MCF 10A (cell line): ENCODE measurements around the gene LZTS3. TPM values are rescaled to one million over a fixed set of nuclear protein-coding genes. Genes with fewer than 3 reads are reported as not detected.
A peak's percentile ranks its signal among the peaks of the same experiment; 100 is the strongest.
"Not testable (repeated sequence)": the region's sequence is repeated elsewhere in the genome, so short reads cannot be mapped to it uniquely, and the experiment has no call there.

Experiments used
- BruUV-seq: library from RNA; stranded (reverse); fragments of 400-500 nt; replicated peaks from 2 replicates; lab custom pipeline; 2021; lab: Mats Ljungman, UMichigan
- CTCF ChIA-PET: fragments of 300-600 bp; sonication (Branson Sonifier 250); formaldehyde crosslinking; extraction: SDS; loops from one replicate; lab custom pipeline; 2021; ENCODE audit warnings: antibody characterized with exemption, inconsistent platforms; lab: Yijun Ruan, JAX
- POLR2A ChIA-PET: fragments of 300-600, 350-650 bp; sonication (Branson Sonifier 250); formaldehyde crosslinking; extraction: SDS; loops from one replicate; lab custom pipeline; 2020; ENCODE audit warnings: antibody characterized with exemption, inconsistent platforms; lab: Yijun Ruan, JAX
- DNase-seq: peaks from one replicate; pipeline ENCODE4 v3.0.0-alpha.2; 2018; ENCODE audit not compliant: unreplicated experiment
- H3K27ac Mint-ChIP-seq: one replicate; pipeline ENCODE4 v1.8.0; 2022; ENCODE audit warnings: mild to moderate bottlenecking, low read depth, mixed read lengths; ENCODE audit not compliant: unreplicated experiment
- H3K27me3 Mint-ChIP-seq: one replicate; pipeline ENCODE4 v1.8.0; 2022; ENCODE audit warnings: mixed read lengths; ENCODE audit not compliant: insufficient read depth, unreplicated experiment
- H3K36me3 Mint-ChIP-seq: one replicate; pipeline ENCODE4 v1.8.0; 2022; ENCODE audit warnings: mild to moderate bottlenecking, moderate library complexity, mixed read lengths; ENCODE audit not compliant: insufficient read depth, unreplicated experiment
- H3K4me1 Mint-ChIP-seq: one replicate; pipeline ENCODE4 v1.8.0; 2022; ENCODE audit warnings: mixed read lengths; ENCODE audit not compliant: insufficient read depth, unreplicated experiment
- H3K4me3 Mint-ChIP-seq: one replicate; pipeline ENCODE4 v1.8.0; 2022; ENCODE audit warnings: mild to moderate bottlenecking, moderate library complexity, mixed read lengths; ENCODE audit not compliant: unreplicated experiment
- H3K9me3 Mint-ChIP-seq: one replicate; pipeline ENCODE4 v1.8.0; 2022; ENCODE audit warnings: mixed read lengths; ENCODE audit not compliant: unreplicated experiment
- intact Hi-C: fragments of 100-400 bp; cut with micrococcal nuclease; formaldehyde crosslinking; loops from 2 replicates; pipeline ENCODE4 v1.14.1; 2022
- total RNA-seq: library from RNA; stranded (reverse); gene quantifications from 2 replicates; pipeline ENCODE4 v1.2.3, GENCODE V29; 2022
- TF ChIP-seq, protein P1 (sequence below): fragments of 200-600 bp; IDR thresholded peaks from one replicate; pipeline ENCODE4 v1.8.0; 2022; ENCODE audit warnings: antibody characterized with exemption, mild to moderate bottlenecking; ENCODE audit not compliant: unreplicated experiment

LZTS3 gene
- total RNA-seq, 1 experiment from 2014 or later = 5.3 TPM

DNA sequence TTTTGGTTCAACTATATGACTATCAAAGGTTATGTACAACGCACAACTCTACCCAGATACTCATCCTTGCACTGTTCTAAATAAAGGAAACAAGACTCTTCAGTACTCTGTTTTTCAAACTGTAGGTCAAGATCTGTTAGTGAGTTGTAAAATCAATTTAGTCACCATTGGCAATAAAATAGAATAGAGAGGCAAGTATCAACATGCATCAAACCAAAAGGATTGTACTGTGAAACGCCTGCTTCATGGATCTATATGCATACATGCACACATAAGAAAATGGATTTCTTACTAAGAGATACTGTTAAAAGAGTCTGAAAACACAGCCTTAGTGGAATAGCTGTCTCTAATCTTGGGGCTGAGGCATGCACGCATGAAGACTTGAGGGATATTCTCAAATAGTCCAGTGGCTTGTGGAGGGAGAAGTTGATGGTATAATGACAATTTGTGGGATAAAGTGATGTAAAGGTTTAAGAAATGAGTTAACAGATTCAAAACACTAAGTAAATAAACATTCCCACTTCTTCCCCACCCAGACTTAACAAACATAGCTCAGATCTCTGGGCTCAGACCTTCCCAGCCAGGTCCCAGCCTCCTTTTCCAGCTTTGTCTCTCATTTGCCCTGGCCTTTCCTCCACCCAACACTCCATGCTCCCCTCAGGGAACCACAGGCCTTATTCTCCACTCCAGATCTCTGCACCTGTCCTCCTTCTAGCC is 10.7 kb upstream of the LZTS3 start:
- Mint-ChIP-seq H3K4me3 (no peak overlapping the region), H3K27ac (peak overlapping the region; percentile 14), H3K36me3 (peaks cover 17% of the 10 kb centered on the region), H3K9me3 (no peaks in the 10 kb centered on the region), H3K4me1 (peaks cover 10% of the 10 kb centered on the region), H3K27me3 (no peaks in the 10 kb centered on the region)
- no TSS peak for BruUV-seq
- TF ChIP-seq, protein P1, sequence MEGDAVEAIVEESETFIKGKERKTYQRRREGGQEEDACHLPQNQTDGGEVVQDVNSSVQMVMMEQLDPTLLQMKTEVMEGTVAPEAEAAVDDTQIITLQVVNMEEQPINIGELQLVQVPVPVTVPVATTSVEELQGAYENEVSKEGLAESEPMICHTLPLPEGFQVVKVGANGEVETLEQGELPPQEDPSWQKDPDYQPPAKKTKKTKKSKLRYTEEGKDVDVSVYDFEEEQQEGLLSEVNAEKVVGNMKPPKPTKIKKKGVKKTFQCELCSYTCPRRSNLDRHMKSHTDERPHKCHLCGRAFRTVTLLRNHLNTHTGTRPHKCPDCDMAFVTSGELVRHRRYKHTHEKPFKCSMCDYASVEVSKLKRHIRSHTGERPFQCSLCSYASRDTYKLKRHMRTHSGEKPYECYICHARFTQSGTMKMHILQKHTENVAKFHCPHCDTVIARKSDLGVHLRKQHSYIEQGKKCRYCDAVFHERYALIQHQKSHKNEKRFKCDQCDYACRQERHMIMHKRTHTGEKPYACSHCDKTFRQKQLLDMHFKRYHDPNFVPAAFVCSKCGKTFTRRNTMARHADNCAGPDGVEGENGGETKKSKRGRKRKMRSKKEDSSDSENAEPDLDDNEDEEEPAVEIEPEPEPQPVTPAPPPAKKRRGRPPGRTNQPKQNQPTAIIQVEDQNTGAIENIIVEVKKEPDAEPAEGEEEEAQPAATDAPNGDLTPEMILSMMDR = no peak
- POLR2A ChIA-PET = interaction anchor here (0.8 to 3.4 kb wide), 10 partner anchors 9 to 242 kb away, joined by 3 to 20 read pairs (median 4); partner anchors contain the start of genes FASTKD5, ITPA, LZTS3 and UBOX5
- no peak for DNase-seq
- intact Hi-C loops = no loop called here
- CTCF ChIA-PET = interaction anchor here (0.8 to 1.6 kb wide), 4 partner anchors 9 to 131 kb away, joined by 3 to 5 read pairs (median 3); no protein-coding TSS in a partner anchor

- intact Hi-C loops, H3K4me3 Mint-ChIP-seq, DNase-seq, H3K4me1 Mint-ChIP-seq, BruUV-seq, CTCF ChIA-PET, H3K27me3 Mint-ChIP-seq, H3K27ac Mint-ChIP-seq, POLR2A ChIA-PET, H3K9me3 Mint-ChIP-seq: not testable (repeated sequence)
- peaks cover 12% of the 10 kb centered on the region for H3K36me3 Mint-ChIP-seq
Observed at GRCh38 chr20:3182429-3182828, 9.1 kb upstream of the LZTS3 start.

DNA sequence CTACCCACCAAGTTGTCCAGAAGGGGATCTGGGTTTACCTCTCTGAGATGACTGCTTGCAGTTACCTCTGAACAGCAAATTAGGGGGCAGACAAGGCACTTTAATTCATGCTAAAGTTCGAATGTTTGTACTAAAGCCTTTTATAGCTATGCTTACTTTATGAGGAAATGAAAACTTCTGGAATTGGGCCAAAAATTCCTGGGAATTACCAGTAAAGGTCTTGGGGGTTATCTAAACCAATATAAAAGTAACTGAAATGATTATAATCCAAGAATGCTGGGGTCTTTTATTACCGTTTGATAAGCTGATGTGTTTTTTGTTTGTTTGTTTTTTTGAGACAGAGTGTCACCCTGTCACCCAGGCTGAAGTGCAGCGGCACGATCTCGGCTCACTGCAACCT is 7.9 kb upstream of the LZTS3 start:
- H3K4me3 Mint-ChIP-seq = no peak overlapping the region
- no peak for DNase-seq
- intact Hi-C loops = no loop called here
- H3K9me3 Mint-ChIP-seq = no peaks in the 10 kb centered on the region
- ChIA-PET CTCF (interaction anchor here (0.8 kb wide), 1 partner anchor 128 kb away, joined by 3 read pairs; no protein-coding TSS in a partner anchor), POLR2A (interaction anchor here (0.7 kb wide), 1 partner anchor 44 kb away, joined by 4 read pairs; no protein-coding TSS in a partner anchor)
- BruUV-seq = no TSS peak
- peaks cover 6% of the 10 kb centered on the region for H3K36me3 Mint-ChIP-seq
- H3K27me3 Mint-ChIP-seq = no peaks in the 10 kb centered on the region
- TF ChIP-seq, protein P1 = no peak
- H3K27ac Mint-ChIP-seq = no peak overlapping the region
- peaks cover 10% of the 10 kb centered on the region for H3K4me1 Mint-ChIP-seq

DNA sequence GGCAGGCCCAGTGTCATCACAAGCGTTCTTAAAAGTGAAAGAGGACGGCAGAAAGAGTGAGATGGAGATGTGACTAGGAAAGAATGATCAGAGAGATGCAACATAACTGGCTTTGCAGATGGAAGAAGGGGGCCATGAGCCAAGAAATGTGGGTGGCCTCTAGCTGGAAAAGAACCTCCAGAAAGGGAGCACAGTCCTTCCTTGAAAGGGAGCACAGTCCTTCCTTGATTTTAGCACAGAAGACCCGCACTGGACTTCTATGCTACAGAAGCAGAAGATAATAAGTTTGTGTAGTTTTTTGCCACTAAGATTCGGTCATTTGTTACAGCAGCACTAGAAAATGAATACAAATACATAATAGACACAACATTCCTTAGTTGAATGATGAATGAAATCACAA is 7.0 kb upstream of the LZTS3 start:
- intact Hi-C loops = no loop called here
- CTCF ChIA-PET = interaction anchor here (0.6 kb wide), 1 partner anchor 39 kb away, joined by 3 read pairs; no protein-coding TSS in a partner anchor
- POLR2A ChIA-PET = interaction anchor here (2.3 kb wide), 1 partner anchor 23 kb away, joined by 14 read pairs; no protein-coding TSS in a partner anchor
- no peak overlapping the region for H3K4me3 Mint-ChIP-seq
- TF ChIP-seq, protein P1 = no peak
- H3K27me3 Mint-ChIP-seq = no peaks in the 10 kb centered on the region
- H3K9me3 Mint-ChIP-seq = no peaks in the 10 kb centered on the region
- BruUV-seq = no TSS peak
- peaks cover 4% of the 10 kb centered on the region for H3K36me3 Mint-ChIP-seq
- H3K27ac Mint-ChIP-seq = no peak overlapping the region
- DNase-seq = no peak
- H3K4me1 Mint-ChIP-seq = peaks cover 14% of the 10 kb centered on the region
